Inflammatory macrophage treated with lipopolysaccharide for 4 hours (primary cell): Measurements from ENCODE around the gene CNOT10.

ENCODE experiments used
- DNase-seq: peaks from one replicate; pipeline ENCODE4 v3.0.0-alpha.2; 2020

The CNOT10 gene

DNA sequence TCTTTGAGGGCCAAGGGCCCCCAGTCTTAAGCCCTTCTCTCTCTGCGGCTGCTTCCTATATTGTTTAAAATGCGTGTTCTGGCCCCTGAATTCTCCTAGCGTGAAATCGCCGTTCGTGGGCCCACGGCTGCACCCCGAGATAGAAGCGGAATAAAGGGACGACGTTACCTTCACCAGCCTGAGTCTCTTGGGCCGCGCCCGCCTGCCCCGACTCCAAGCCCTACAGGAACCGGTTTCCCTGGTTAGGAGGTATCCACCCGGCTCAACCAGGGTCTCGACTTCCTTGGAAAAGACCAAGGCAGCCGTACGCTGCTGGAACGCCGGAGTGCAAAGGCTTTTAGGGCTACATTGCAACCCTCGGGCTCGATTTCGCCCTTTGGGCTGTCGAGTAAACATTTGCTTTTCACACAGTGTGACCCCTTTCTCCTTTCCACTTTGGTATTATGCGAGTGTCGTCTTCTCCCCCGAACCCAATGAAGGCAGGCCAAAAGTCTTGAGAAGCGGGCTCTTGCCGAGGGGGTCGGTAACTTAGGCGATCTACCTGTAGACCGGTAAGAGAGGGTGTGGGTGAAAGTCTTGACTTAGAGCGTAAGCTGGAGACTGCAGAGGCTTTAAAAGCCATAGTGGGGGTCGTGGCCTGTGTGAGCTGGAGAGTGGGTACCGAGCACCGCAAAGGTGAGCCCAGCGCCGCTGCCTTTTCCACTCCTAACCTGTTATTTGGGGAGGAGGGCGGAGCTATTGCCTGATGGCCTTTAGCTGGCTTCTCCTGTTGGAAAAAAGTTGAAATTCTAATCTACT is 134.8 kb downstream of the CNOT10 start:
- no peak for DNase-seq

- DNase-seq: no peak
These were observed 135.4 kb downstream of the CNOT10 start for GRCh38 chr3:32820430-32820829.

- no peak for DNase-seq
These were observed 136.1 kb downstream of the CNOT10 start for GRCh38 chr3:32820971-32821685.

- DNase-seq: no peak
These were observed 136.8 kb downstream of the CNOT10 start for GRCh38 chr3:32821686-32822296.

DNA sequence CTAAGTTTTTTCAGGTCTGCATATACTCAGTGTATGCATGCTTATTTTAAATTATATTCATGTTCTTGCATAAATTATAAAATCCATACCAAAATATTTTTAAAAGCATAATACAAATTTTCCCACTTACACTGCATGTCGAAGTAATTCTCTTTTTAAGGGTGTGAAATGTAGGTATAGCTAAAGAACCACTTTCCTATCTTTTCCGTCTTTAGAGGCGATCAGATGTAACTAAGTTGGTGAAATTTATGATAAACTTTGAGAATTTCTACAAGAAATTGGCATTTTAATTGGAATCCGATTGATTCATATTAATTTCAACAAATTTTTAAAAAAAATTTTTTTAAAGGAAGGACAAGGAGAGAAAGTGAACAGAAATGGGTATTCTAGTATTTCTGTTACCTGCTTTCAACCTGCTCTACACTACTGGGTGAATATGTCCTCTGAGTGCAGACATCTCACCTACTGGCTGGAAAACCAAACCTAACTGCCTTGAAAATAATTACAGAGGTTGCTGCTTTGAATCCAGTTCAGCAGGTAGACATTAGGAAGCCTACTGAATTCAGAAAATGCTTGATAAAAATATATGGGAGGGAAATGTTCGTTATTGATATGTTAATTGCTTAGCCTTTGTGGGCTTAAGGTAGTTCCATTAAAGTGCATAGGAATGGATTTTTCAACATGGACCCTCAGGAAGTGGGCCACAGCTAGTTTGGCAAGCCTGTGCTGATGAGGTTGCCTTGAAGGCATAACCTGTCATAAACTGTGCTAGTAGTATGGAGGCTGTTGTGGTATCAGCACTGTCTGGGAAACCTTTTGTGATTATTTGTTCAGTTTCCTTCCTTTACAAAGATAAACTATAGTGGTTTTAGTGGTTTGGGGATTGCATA is 137.9 kb downstream of the CNOT10 start:
- no peak for DNase-seq
